Upper lobe of left lung (tissue), 6 donors: ENCODE results near the gene PRR18. TPM values are rescaled to one million over a fixed set of nuclear protein-coding genes. Genes with fewer than 3 reads are reported as not detected.

ENCODE experiments used
- ATAC-seq, 2 donors: fragments of 200-7000 bp; cut with Tn5 transposase; one replicate each; pipeline ENCODE4 v1.9.1; 2022; ENCODE audit warnings: mild to moderate bottlenecking in 2 of 2, moderate library complexity in 2 of 2; ENCODE audit not compliant: low FRiP score in 2 of 2
- DNase-seq, 2 donors: peaks; one replicate each; pipeline ENCODE4 v3.0.0-alpha.2; 2019 to 2020
- H3K27ac ChIP-seq, 4 donors: fragments of 200-600 bp; sonication (generic); one replicate each; pipeline ENCODE4 v1.5.1; 2016 to 2019
- H3K27me3 ChIP-seq, 4 donors: fragments of 200-600 bp; sonication (generic); one replicate each; pipeline ENCODE4 v1.5.1; 2017 to 2019
- H3K36me3 ChIP-seq, 4 donors: fragments of 200-600 bp; sonication (generic); one replicate each; pipeline ENCODE4 v1.5.1; 2016 to 2019
- H3K4me1 ChIP-seq, 4 donors: fragments of 200-600 bp; sonication (generic); one replicate each; pipeline ENCODE4 v1.5.1; 2018 to 2019
- H3K4me3 ChIP-seq, 4 donors: fragments of 200-600 bp; sonication (generic); one replicate each; pipeline ENCODE4 v1.5.1; 2017 to 2019; ENCODE audit warnings: mild to moderate bottlenecking in 2 of 4, moderate library complexity in 1 of 4
- H3K9me3 ChIP-seq, 4 donors: fragments of 200-600 bp; sonication (generic); one replicate each; pipeline ENCODE4 v1.5.1; 2018 to 2019
- EP300 ChIP-seq, 4 donors: sonication (generic); formaldehyde crosslinking; IDR thresholded peaks; one replicate each; pipeline ENCODE4 v1.5.1; 2017; ENCODE audit warnings: antibody characterized with exemption in 4 of 4, control low read depth in 2 of 4
- POLR2A ChIP-seq, 4 donors: fragments of 450-650 bp; IDR thresholded peaks; one replicate each; pipeline ENCODE4 v1.5.1; 2016 to 2017; ENCODE audit warnings: antibody characterized with exemption in 4 of 4, mild to moderate bottlenecking in 2 of 4
- POLR2AphosphoS5 ChIP-seq, 2 donors: sonication (generic); formaldehyde crosslinking; IDR thresholded peaks; one replicate each; pipeline ENCODE4 v1.5.1; 2017; ENCODE audit warnings: antibody characterized with exemption in 2 of 2
- WGBS, 2 donors: methylation state at CpG; one replicate each; pipeline ENCODE4 v1.1.5; 2017 to 2018; 5-methylcytosine and 5-hydroxymethylcytosine counted together
- total RNA-seq, 6 donors: library from RNA; depleted of rRNA in 4 of 6; stranded (reverse); fragments of >200 nt in 4 of 6; gene quantifications; one replicate each; pipeline versions ENCODE4 v1.1.0 to v1.2.1, GENCODE V29; 2016 to 2021
- TF ChIP-seq, protein P1 (sequence below), 6 experiments: fragments of 450-650 bp in 4 of 6; fragments of 200-600 bp in 2 of 6; sonication (generic) in 2 of 6; IDR thresholded peaks; one replicate each; pipeline ENCODE4 v1.5.1; 2016 to 2019; ENCODE audit warnings: antibody characterized with exemption in 6 of 6
- donor health status: DM: no; HTN: no; CAD: no; lungs with moderate emphysema.
- donor health status: DM: no; HTN: yes; CAD: no; lungs with severe emphysema.

The PRR18 gene
- total RNA-seq, 6 donors from 2014 or later = 0.15 to 2.1 (median 0.50) TPM; not detected in 2

DNA sequence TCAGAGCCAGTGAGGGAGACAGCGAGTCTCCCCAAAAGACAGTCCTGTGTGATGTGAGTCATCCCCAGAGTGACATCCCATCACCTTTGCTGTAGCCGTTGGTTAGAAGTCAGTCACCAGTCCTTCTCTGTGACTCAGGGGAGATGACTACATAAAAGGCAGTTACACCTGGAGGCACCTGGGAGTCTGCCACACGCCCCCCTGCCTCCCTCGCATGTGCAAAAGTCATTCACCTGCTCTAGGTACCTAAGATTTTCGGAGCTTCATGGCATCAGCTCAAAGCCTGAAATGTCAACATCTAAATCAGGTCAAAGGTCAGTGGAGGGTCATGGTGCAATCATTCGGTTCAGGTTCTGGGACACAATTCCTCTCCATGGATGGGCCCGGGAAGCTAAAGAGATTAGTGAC lies 50.3 kb downstream of the PRR18 start:
- Histone ChIP-seq H3K9me3 (no peaks in the 10 kb centered on the region), H3K27ac (peak overlapping the region in 3 of 4 donors; percentile 63 to 84 (median 77)), H3K27me3 (peaks cover 0 to 8% (median 3%) of the 10 kb centered on the region in 4 donors), H3K4me1 (peaks cover 8 to 22% (median 18%) of the 10 kb centered on the region in 4 donors), H3K36me3 (no peaks in the 10 kb centered on the region), H3K4me3 (no peak overlapping the region)
- TF ChIP-seq EP300 (IDR thresholded peaks at IDR 0.05) (no peak), POLR2AphosphoS5 (IDR thresholded peaks at IDR 0.05) (no peak), POLR2A (IDR thresholded peaks at IDR 0.05) (no peak)
- TF ChIP-seq, protein P1, sequence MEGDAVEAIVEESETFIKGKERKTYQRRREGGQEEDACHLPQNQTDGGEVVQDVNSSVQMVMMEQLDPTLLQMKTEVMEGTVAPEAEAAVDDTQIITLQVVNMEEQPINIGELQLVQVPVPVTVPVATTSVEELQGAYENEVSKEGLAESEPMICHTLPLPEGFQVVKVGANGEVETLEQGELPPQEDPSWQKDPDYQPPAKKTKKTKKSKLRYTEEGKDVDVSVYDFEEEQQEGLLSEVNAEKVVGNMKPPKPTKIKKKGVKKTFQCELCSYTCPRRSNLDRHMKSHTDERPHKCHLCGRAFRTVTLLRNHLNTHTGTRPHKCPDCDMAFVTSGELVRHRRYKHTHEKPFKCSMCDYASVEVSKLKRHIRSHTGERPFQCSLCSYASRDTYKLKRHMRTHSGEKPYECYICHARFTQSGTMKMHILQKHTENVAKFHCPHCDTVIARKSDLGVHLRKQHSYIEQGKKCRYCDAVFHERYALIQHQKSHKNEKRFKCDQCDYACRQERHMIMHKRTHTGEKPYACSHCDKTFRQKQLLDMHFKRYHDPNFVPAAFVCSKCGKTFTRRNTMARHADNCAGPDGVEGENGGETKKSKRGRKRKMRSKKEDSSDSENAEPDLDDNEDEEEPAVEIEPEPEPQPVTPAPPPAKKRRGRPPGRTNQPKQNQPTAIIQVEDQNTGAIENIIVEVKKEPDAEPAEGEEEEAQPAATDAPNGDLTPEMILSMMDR (IDR thresholded peaks at IDR 0.05) = no peak
- no peak for ATAC-seq
- no peak for DNase-seq
- 62 to 63% methylated on average over 5 to 7 of the region's 7 CpGs for WGBS, 2 donors

Other genes with a start within 250 kb of the PRR18 start
- gene TBXT, start 140.5 kb downstream of the PRR18 start, total RNA-seq = under 1 TPM in 1 of 6 donors, not detected in 5; 0.13 TPM
- 10 to 100 TPM in 5 of 6 donors, 1 to 10 TPM in 1; 8.4 to 56.5 (median 44.9) TPM for gene SFT2D1, start 34.2 kb upstream of the PRR18 start, total RNA-seq
- 10 to 100 TPM; 17.8 to 74.2 (median 50.7) TPM for gene MPC1, start 74.5 kb upstream of the PRR18 start, total RNA-seq